Caco-2 (cell line): ENCODE results near the gene NRXN3. TPM values are rescaled to one million over a fixed set of nuclear protein-coding genes. Genes with fewer than 3 reads are reported as not detected.

ENCODE experiments used
- Bru-seq: library from RNA; stranded (reverse); fragments of 400-500 nt; gene quantifications from one replicate; lab custom pipeline; 2021; lab: Mats Ljungman, UMichigan
- BruChase-seq, 2 experiments: library from RNA; stranded (reverse); fragments of 400-500 nt; gene quantifications; one replicate each; lab custom pipeline; 2021; lab: Mats Ljungman, UMichigan
- BruUV-seq: library from RNA; stranded (reverse); fragments of 400-500 nt; replicated peaks from 2 replicates; lab custom pipeline; 2021; lab: Mats Ljungman, UMichigan
- CTCF ChIA-PET: fragments of 300-600 bp; sonication (Branson Sonifier 250); formaldehyde crosslinking; loops from one replicate; lab custom pipeline; 2022; ENCODE audit warnings: antibody characterized with exemption; lab: Charles Lee
- POLR2A ChIA-PET: fragments of 300-600 bp; sonication (Branson Sonifier 250); formaldehyde crosslinking; loops from one replicate; lab custom pipeline; 2022; ENCODE audit warnings: antibody characterized with exemption; lab: Charles Lee
- DNase-seq, 2 experiments: peaks; one replicate each; pipeline versions ENCODE4 v3.0.0 to v3.0.0-alpha.2; 2020 to 2022
- H3K27me3 ChIP-seq: replicated peaks from 2 replicates; pipeline ENCODE4 v1.6.0; 2011; ENCODE audit warnings: low read length; ENCODE audit not compliant: control insufficient read depth, insufficient read depth
- H3K36me3 ChIP-seq: 2 replicates; pipeline ENCODE4 v1.5.1; 2011; ENCODE audit warnings: low read length; ENCODE audit not compliant: control insufficient read depth, insufficient read depth
- H3K4me1 ChIP-seq: fragments of 250-450 bp; sonication (Bioruptor Pico); 2 replicates; pipeline ENCODE4 v1.5.1; 2020; ENCODE audit warnings: mild to moderate bottlenecking
- H3K4me3 ChIP-seq: 2 replicates; pipeline ENCODE4 v1.5.1; 2011; ENCODE audit warnings: low read depth, mild to moderate bottlenecking, control low read depth, low read length
- H3K9me3 ChIP-seq: fragments of 250-450 bp; sonication (Bioruptor Pico); 2 replicates; pipeline ENCODE4 v1.5.1; 2020; ENCODE audit warnings: mild to moderate bottlenecking, moderate library complexity
- H3K27ac Mint-ChIP-seq: one replicate; pipeline ENCODE4 v1.8.0; 2022; ENCODE audit warnings: mixed read lengths; ENCODE audit not compliant: unreplicated experiment
- H3K27me3 Mint-ChIP-seq: one replicate; pipeline ENCODE4 v1.8.0; 2022; ENCODE audit warnings: mixed read lengths; ENCODE audit not compliant: insufficient read depth, unreplicated experiment
- H3K36me3 Mint-ChIP-seq: one replicate; pipeline ENCODE4 v1.8.0; 2022; ENCODE audit warnings: mild to moderate bottlenecking, mixed read lengths; ENCODE audit not compliant: insufficient read depth, unreplicated experiment
- H3K4me1 Mint-ChIP-seq: one replicate; pipeline ENCODE4 v1.8.0; 2022; ENCODE audit warnings: low read depth, mixed read lengths; ENCODE audit not compliant: unreplicated experiment
- H3K4me3 Mint-ChIP-seq: one replicate; pipeline ENCODE4 v1.8.0; 2022; ENCODE audit warnings: mild to moderate bottlenecking, moderate library complexity, mixed read lengths; ENCODE audit not compliant: unreplicated experiment
- H3K9me3 Mint-ChIP-seq: one replicate; pipeline ENCODE4 v1.8.0; 2022; ENCODE audit warnings: mixed read lengths; ENCODE audit not compliant: unreplicated experiment
- CTCF ChIP-seq, 2 experiments: fragments of 200-600 bp in 1 of 2; IDR thresholded peaks; 1 replicate in 1 of 2; 2 replicates in 1 of 2; pipeline versions ENCODE4 v1.5.1 to v1.8.0; 2011 to 2022; ENCODE audit warnings: antibody characterized with exemption in 1 of 2, control low read depth in 1 of 2, inconsistent platforms in 1 of 2, low read depth in 1 of 2, low read length in 1 of 2, mild to moderate bottlenecking in 1 of 2, moderate library complexity in 1 of 2; ENCODE audit not compliant: insufficient read depth in 1 of 2, severe bottlenecking in 1 of 2, unreplicated experiment in 1 of 2
- intact Hi-C: fragments of 100-400 bp; cut with micrococcal nuclease; formaldehyde crosslinking; loops from one replicate; pipeline ENCODE4 v1.10.0; 2022; ENCODE audit not compliant: unreplicated experiment
- long read RNA-seq: library from polyadenylated mRNA; stranded (forward); transcript quantifications from one replicate; pipeline ENCODE4 v2.0.0, GENCODE V29; 2022
- total RNA-seq: library from RNA; stranded (reverse); gene quantifications from 2 replicates; pipeline ENCODE4 v1.2.3, GENCODE V29; 2022

Gene NRXN3
- 12.4 and 15.9 TPM in 2 replicates for total RNA-seq
- percentile 49 among the genes with signal in this experiment for Bru-seq, nascent RNA
- BruChase-seq, experiment 1, labeled RNA remaining after a 2-hour chase = percentile 52 among the genes with signal in this experiment
- percentile 45 among the genes with signal in this experiment for BruChase-seq, experiment 2, labeled RNA remaining after a 6-hour chase
- long read RNA-seq, partial matches to known transcripts = 0 of 6 reads
- long read RNA-seq, other reads (novel, unspliced or antisense) = 6 of 6 reads

- Histone ChIP-seq H3K36me3 (no peaks in the 10 kb centered on the region), H3K9me3 (no peaks in the 10 kb centered on the region), H3K4me1 (no peaks in the 10 kb centered on the region), H3K4me3 (no peak within 1 kb of the TSS), H3K27me3 (no peaks in the 10 kb centered on the region)
- H3K27me3 Mint-ChIP-seq = peaks cover 28% of the 10 kb centered on the region
- H3K4me3 Mint-ChIP-seq = no peak within 1 kb of the TSS
- TF ChIP-seq CTCF (IDR thresholded peaks at IDR 0.05; ENCODE audit: insufficient read depth in 1 of 2, low read depth in 1 of 2, low read length in 1 of 2, severe bottlenecking in 1 of 2, unreplicated experiment in 1 of 2) = no peak
- H3K36me3 Mint-ChIP-seq = no peaks in the 10 kb centered on the region
- intact Hi-C loops = no loop called here
- H3K4me1 Mint-ChIP-seq = no peaks in the 10 kb centered on the region
- ChIA-PET CTCF (no interaction called here), POLR2A (no interaction called here)
- BruUV-seq = no TSS peak
- DNase-seq = peak; percentile 18 to 42
- no peak within 1 kb of the TSS for H3K27ac Mint-ChIP-seq
- no peaks in the 10 kb centered on the region for H3K9me3 Mint-ChIP-seq
Observed at GRCh38 chr14:78170203-78170602, at the start of gene NRXN3. TSS of gene NRXN3 (plus strand) at chr14:78170373. CDS start at chr14:78243094, 72,721 bp downstream.

- H3K9me3 ChIP-seq = no peaks in the 10 kb centered on the region
- H3K27me3 ChIP-seq = no peaks in the 10 kb centered on the region
- no peak for DNase-seq
- Mint-ChIP-seq H3K4me3 (no peak overlapping the region), H3K9me3 (no peaks in the 10 kb centered on the region), H3K27ac (no peak overlapping the region), H3K36me3 (no peaks in the 10 kb centered on the region), H3K27me3 (peaks cover 24% of the 10 kb centered on the region), H3K4me1 (no peaks in the 10 kb centered on the region)
- no peak overlapping the region for H3K4me3 ChIP-seq
- no peaks in the 10 kb centered on the region for H3K4me1 ChIP-seq
- ChIA-PET POLR2A (no interaction called here), CTCF (no interaction called here)
- no peak for TF ChIP-seq CTCF (IDR thresholded peaks at IDR 0.05; ENCODE audit: insufficient read depth in 1 of 2, low read depth in 1 of 2, low read length in 1 of 2, severe bottlenecking in 1 of 2, unreplicated experiment in 1 of 2)
- no peaks in the 10 kb centered on the region for H3K36me3 ChIP-seq
- no TSS peak for BruUV-seq
- intact Hi-C loops = no loop called here
Observed at GRCh38 chr14:78122436-78122835, 47.7 kb upstream of the NRXN3 start.

GRCh38 chr14:78123650-78124253, 46.4 kb upstream of the NRXN3 start:
- Mint-ChIP-seq H3K9me3 (no peaks in the 10 kb centered on the region), H3K27me3 (peaks cover 21% of the 10 kb centered on the region)

More at GRCh38 chr14:78123650-78124253, 46.4 kb upstream of the NRXN3 start:
- no TSS peak for BruUV-seq
- DNase-seq = no peak
- CTCF ChIA-PET = no interaction called here
- Histone ChIP-seq H3K4me3 (no peak overlapping the region), H3K27me3 (no peaks in the 10 kb centered on the region), H3K4me1 (no peaks in the 10 kb centered on the region), H3K36me3 (no peaks in the 10 kb centered on the region), H3K9me3 (no peaks in the 10 kb centered on the region)
- POLR2A ChIA-PET = no interaction called here
- H3K36me3 Mint-ChIP-seq = no peaks in the 10 kb centered on the region
- intact Hi-C loops = no loop called here
- H3K27ac Mint-ChIP-seq = no peak overlapping the region
- TF ChIP-seq CTCF (IDR thresholded peaks at IDR 0.05; ENCODE audit: insufficient read depth in 1 of 2, low read depth in 1 of 2, low read length in 1 of 2, severe bottlenecking in 1 of 2, unreplicated experiment in 1 of 2) = no peak
- H3K4me1 Mint-ChIP-seq = no peaks in the 10 kb centered on the region
- no peak overlapping the region for H3K4me3 Mint-ChIP-seq
